ENCODE results near the gene DMD.

DMD gene

DNA sequence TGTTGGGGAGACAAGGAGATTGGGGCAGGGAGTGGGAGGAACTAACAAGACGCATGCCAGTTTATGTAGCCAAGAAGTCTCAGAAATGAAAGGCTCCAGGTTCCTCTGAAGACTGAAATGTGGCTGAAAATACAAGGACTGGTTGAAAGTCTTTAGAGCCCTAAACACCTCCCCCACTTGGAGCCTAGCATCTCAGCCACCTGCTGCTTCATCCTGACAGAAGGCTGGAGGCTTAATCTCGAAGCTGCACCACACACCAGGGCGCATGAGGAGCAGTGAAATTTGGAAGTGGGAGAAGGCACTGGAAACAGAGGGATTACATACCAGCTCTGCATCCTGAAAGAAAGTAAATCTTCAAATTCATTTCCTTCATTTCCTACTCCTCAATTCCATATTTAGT, 1978.8 kb downstream of the DMD start:
- WGBS (ENCODE audit: insufficient coverage) = 75% methylated on average over 3 of the region's 3 CpGs

DNA sequence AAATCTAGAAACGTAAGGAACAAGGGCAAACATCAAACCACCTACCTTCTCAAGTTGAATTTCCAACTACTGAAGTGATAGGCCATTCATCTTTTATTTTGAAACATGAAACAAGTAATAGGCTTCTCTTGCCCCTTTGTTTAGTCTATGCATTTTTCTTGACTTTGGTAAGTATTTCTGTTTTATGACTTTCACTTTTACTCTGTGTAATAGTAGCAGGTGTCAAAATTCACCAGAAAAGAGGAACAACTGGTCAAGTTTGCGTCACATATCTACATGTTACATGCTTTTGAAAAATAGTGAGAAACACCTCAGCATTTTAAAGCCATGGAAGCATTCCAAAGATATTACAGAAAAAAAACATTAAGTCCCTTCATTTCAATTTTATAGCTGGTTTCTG, 1982.4 kb downstream of the DMD start:
- H3K9me3 ChIP-seq (ENCODE audit: control extremely low read depth in 1 of 5, control insufficient read depth in 4 of 5, insufficient read depth in 2 of 5, low read depth in 1 of 5, low read length in 4 of 5) = no peaks in the 10 kb centered on the region
- H3K27me3 ChIP-seq (replicated peaks in 2 of 5; ENCODE audit: control insufficient read depth in 4 of 5, insufficient read depth in 5 of 5, low read length in 4 of 5) = no peaks in the 10 kb centered on the region
- peaks cover 0 to 7% (median 4%) of the 10 kb centered on the region in 4 experiments for H3K4me1 ChIP-seq (ENCODE audit: control extremely low read depth in 1 of 4, control insufficient read depth in 4 of 4, insufficient read depth in 4 of 4, low read length in 3 of 4)
- ChIA-PET POLR2A (no interaction called here), CTCF (interaction anchor here (0.8 to 1.6 kb wide), 2 partner anchors 15 to 17 kb away, joined by 3 to 5 read pairs; no protein-coding TSS in a partner anchor)
- peak overlapping the region in 2 of 7 experiments; percentile 13 to 55 for H3K4me3 ChIP-seq (ENCODE audit: control insufficient read depth in 1 of 7, extremely low read depth in 1 of 7, insufficient read depth in 4 of 7, low read depth in 2 of 7, low read length in 6 of 7)
- no peaks in the 10 kb centered on the region for H3K36me3 ChIP-seq (ENCODE audit: control insufficient read depth in 4 of 4, insufficient read depth in 4 of 4, low read length in 3 of 4)
- no CpG with 5 or more reads among the region's 2 CpGs for WGBS (ENCODE audit: insufficient coverage)
- H3K27ac ChIP-seq (ENCODE audit: insufficient read depth in 1 of 2, low read depth in 1 of 2, low read length in 2 of 2, poor library complexity in 1 of 2, severe bottlenecking in 2 of 2) = peak overlapping the region in 1 of 2 experiments; percentile 56
- DNase-seq = peak; percentile 69 to 86 (median 81)

More for the DNA sequence above, 1978.8 kb downstream of the DMD start:
- no peak for DNase-seq
- ChIA-PET POLR2A (no interaction called here), CTCF (interaction anchor here (1.4 kb wide), 1 partner anchor 195 kb away, joined by 3 read pairs; no protein-coding TSS in a partner anchor)
- Histone ChIP-seq H3K4me1 (ENCODE audit: control extremely low read depth in 1 of 4, control insufficient read depth in 4 of 4, insufficient read depth in 4 of 4, low read length in 3 of 4) (peaks cover 0 to 7% (median 4%) of the 10 kb centered on the region in 4 experiments), H3K4me3 (ENCODE audit: control insufficient read depth in 1 of 7, extremely low read depth in 1 of 7, insufficient read depth in 4 of 7, low read depth in 2 of 7, low read length in 6 of 7) (no peak overlapping the region), H3K27me3 (replicated peaks in 2 of 5; ENCODE audit: control insufficient read depth in 4 of 5, insufficient read depth in 5 of 5, low read length in 4 of 5) (no peaks in the 10 kb centered on the region), H3K36me3 (ENCODE audit: control insufficient read depth in 4 of 4, insufficient read depth in 4 of 4, low read length in 3 of 4) (no peaks in the 10 kb centered on the region), H3K27ac (ENCODE audit: insufficient read depth in 1 of 2, low read depth in 1 of 2, low read length in 2 of 2, poor library complexity in 1 of 2, severe bottlenecking in 2 of 2) (no peak overlapping the region), H3K9me3 (ENCODE audit: control extremely low read depth in 1 of 5, control insufficient read depth in 4 of 5, insufficient read depth in 2 of 5, low read depth in 1 of 5, low read length in 4 of 5) (no peaks in the 10 kb centered on the region)

DNA sequence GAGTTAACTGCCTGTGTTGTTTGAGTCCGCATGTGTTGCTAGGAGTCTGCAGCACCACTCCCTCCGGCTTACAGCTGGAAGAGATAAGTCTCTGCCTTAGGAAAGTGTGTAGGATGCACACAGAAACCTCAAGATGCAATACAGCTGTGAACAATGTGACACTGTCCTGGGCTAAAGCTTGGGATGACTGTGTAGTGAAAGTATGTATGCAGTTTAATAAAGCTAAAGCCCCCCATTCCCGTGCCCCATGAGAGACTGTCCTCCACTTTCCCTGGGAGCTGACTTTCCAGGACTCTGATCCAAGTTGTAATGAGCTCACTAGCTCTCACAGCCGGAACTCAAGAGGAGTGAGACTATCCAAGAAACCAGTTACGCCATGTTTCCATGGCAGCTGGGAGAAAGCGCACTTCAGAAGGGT, 1982.9 kb downstream of the DMD start:
- H3K27me3 ChIP-seq (replicated peaks in 2 of 5; ENCODE audit: control insufficient read depth in 4 of 5, insufficient read depth in 5 of 5, low read length in 4 of 5) = no peaks in the 10 kb centered on the region
- no peaks in the 10 kb centered on the region for H3K36me3 ChIP-seq (ENCODE audit: control insufficient read depth in 4 of 4, insufficient read depth in 4 of 4, low read length in 3 of 4)
- no peaks in the 10 kb centered on the region for H3K9me3 ChIP-seq (ENCODE audit: control extremely low read depth in 1 of 5, control insufficient read depth in 4 of 5, insufficient read depth in 2 of 5, low read depth in 1 of 5, low read length in 4 of 5)
- CTCF ChIA-PET = interaction anchor here (1.6 kb wide), 1 partner anchor 14 kb away, joined by 5 read pairs; no protein-coding TSS in a partner anchor
- H3K4me1 ChIP-seq (ENCODE audit: control extremely low read depth in 1 of 4, control insufficient read depth in 4 of 4, insufficient read depth in 4 of 4, low read length in 3 of 4) = peaks cover 0 to 7% (median 4%) of the 10 kb centered on the region in 4 experiments
- peak overlapping the region in 2 of 7 experiments; percentile 13 to 55 for H3K4me3 ChIP-seq (ENCODE audit: control insufficient read depth in 1 of 7, extremely low read depth in 1 of 7, insufficient read depth in 4 of 7, low read depth in 2 of 7, low read length in 6 of 7)
- POLR2A ChIA-PET = no interaction called here
- peak in 2 of 3 donors; percentile 21 to 31 for DNase-seq
- peak overlapping the region in 1 of 2 experiments; percentile 56 for H3K27ac ChIP-seq (ENCODE audit: insufficient read depth in 1 of 2, low read depth in 1 of 2, low read length in 2 of 2, poor library complexity in 1 of 2, severe bottlenecking in 2 of 2)
- 76% methylated on average over 4 of the region's 6 CpGs for WGBS (ENCODE audit: insufficient coverage)

DNA sequence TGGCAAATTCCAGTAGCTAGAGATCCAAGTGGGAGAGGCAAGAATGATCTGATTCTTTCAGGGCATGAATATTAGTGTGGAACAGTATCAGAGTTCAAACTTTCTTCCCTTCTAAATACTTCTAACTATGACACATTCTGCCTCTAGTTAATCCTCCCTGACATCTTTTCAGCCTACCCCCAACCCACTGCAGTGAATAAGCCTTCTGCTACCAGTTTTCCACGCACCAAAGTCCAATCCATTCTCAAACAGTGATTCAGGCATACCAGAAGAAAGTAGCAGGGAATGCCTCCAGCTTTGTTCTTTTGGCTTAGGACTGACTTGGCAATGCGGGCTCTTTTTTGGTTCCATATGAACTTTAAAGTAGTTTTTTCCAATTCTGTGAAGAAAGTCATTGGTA, 1984.1 kb downstream of the DMD start:
- POLR2A ChIA-PET = no interaction called here
- WGBS (ENCODE audit: insufficient coverage) = 38% methylated on average over 1 of the region's 2 CpGs
- DNase-seq = no peak
- H3K27me3 ChIP-seq (replicated peaks in 2 of 5; ENCODE audit: control insufficient read depth in 4 of 5, insufficient read depth in 5 of 5, low read length in 4 of 5) = no peaks in the 10 kb centered on the region
- CTCF ChIA-PET = no interaction called here
- no peaks in the 10 kb centered on the region for H3K36me3 ChIP-seq (ENCODE audit: control insufficient read depth in 4 of 4, insufficient read depth in 4 of 4, low read length in 3 of 4)
- no peak overlapping the region for H3K27ac ChIP-seq (ENCODE audit: insufficient read depth in 1 of 2, low read depth in 1 of 2, low read length in 2 of 2, poor library complexity in 1 of 2, severe bottlenecking in 2 of 2)
- H3K4me3 ChIP-seq (ENCODE audit: control insufficient read depth in 1 of 7, extremely low read depth in 1 of 7, insufficient read depth in 4 of 7, low read depth in 2 of 7, low read length in 6 of 7) = no peak overlapping the region
- no peaks in the 10 kb centered on the region for H3K9me3 ChIP-seq (ENCODE audit: control extremely low read depth in 1 of 5, control insufficient read depth in 4 of 5, insufficient read depth in 2 of 5, low read depth in 1 of 5, low read length in 4 of 5)
- H3K4me1 ChIP-seq (ENCODE audit: control extremely low read depth in 1 of 4, control insufficient read depth in 4 of 4, insufficient read depth in 4 of 4, low read length in 3 of 4) = peaks cover 0 to 7% (median 4%) of the 10 kb centered on the region in 4 experiments

DNA sequence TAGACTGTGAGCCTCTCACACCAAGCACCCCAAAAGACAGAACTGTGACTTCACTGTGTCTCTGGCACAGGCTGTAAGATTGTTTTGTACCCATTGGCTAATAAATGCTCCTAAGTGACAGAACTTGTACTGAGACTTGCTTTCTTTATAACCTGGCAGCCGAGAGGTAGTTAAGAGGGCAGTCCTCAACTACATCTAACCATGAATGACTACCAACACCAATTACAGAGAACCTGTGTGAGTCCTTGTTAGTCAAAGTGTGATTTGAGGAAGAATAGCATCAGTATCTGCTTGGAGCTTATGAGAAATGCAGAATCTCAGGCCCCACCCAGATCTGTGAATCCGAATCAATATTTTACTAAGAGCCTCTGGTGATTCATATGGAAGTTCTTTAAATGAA, 1985.5 kb downstream of the DMD start:
- Histone ChIP-seq H3K9me3 (ENCODE audit: control extremely low read depth in 1 of 5, control insufficient read depth in 4 of 5, insufficient read depth in 2 of 5, low read depth in 1 of 5, low read length in 4 of 5) (no peaks in the 10 kb centered on the region), H3K27ac (ENCODE audit: insufficient read depth in 1 of 2, low read depth in 1 of 2, low read length in 2 of 2, poor library complexity in 1 of 2, severe bottlenecking in 2 of 2) (no peak overlapping the region), H3K36me3 (ENCODE audit: control insufficient read depth in 4 of 4, insufficient read depth in 4 of 4, low read length in 3 of 4) (no peaks in the 10 kb centered on the region), H3K27me3 (replicated peaks in 2 of 5; ENCODE audit: control insufficient read depth in 4 of 5, insufficient read depth in 5 of 5, low read length in 4 of 5) (no peaks in the 10 kb centered on the region), H3K4me3 (ENCODE audit: control insufficient read depth in 1 of 7, extremely low read depth in 1 of 7, insufficient read depth in 4 of 7, low read depth in 2 of 7, low read length in 6 of 7) (no peak overlapping the region), H3K4me1 (ENCODE audit: control extremely low read depth in 1 of 4, control insufficient read depth in 4 of 4, insufficient read depth in 4 of 4, low read length in 3 of 4) (peaks cover 0 to 7% (median 4%) of the 10 kb centered on the region in 4 experiments)
- ChIA-PET POLR2A (no interaction called here), CTCF (no interaction called here)
- no peak for DNase-seq
- no CpG with 5 or more reads among the region's 2 CpGs for WGBS (ENCODE audit: insufficient coverage)

DNA sequence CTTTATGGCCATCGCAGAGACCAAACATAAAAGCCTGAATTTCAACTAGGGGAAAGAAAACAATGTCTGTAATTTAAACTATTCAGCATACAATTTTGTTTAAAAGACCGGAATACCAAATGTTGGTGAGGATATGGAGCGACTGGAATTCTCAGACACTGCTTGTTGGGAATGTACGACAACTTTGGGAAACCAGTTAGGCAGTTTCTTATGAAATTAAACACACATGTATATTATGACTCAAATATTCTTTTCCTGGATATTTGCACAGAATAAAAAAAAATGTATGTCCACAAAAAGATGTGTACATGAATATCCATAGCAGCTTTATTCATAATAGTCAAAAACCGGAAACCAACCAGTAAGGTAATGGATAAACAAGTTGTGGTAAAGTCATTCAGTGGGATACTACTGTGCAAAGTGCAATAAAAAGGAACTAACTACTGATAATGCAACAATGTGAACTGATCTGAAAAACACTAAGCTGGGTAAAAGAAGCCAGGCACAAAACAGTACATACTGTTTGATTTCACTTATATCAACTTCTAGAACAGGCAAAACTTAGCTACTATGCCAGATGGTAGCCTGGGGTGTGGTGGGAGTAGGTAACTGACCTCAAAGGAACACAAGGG, 1986.9 kb downstream of the DMD start:
- POLR2A ChIA-PET = interaction anchor here (0.9 kb wide), 1 partner anchor 10 kb away, joined by 3 read pairs; no protein-coding TSS in a partner anchor
- no peak for DNase-seq
- Histone ChIP-seq H3K4me1 (ENCODE audit: control extremely low read depth in 1 of 4, control insufficient read depth in 4 of 4, insufficient read depth in 4 of 4, low read length in 3 of 4) (peaks cover 0 to 7% (median 4%) of the 10 kb centered on the region in 4 experiments), H3K27ac (ENCODE audit: insufficient read depth in 1 of 2, low read depth in 1 of 2, low read length in 2 of 2, poor library complexity in 1 of 2, severe bottlenecking in 2 of 2) (no peak overlapping the region), H3K4me3 (ENCODE audit: control insufficient read depth in 1 of 7, extremely low read depth in 1 of 7, insufficient read depth in 4 of 7, low read depth in 2 of 7, low read length in 6 of 7) (no peak overlapping the region), H3K27me3 (replicated peaks in 2 of 5; ENCODE audit: control insufficient read depth in 4 of 5, insufficient read depth in 5 of 5, low read length in 4 of 5) (no peaks in the 10 kb centered on the region), H3K9me3 (ENCODE audit: control extremely low read depth in 1 of 5, control insufficient read depth in 4 of 5, insufficient read depth in 2 of 5, low read depth in 1 of 5, low read length in 4 of 5) (no peaks in the 10 kb centered on the region), H3K36me3 (ENCODE audit: control insufficient read depth in 4 of 4, insufficient read depth in 4 of 4, low read length in 3 of 4) (no peaks in the 10 kb centered on the region)
- WGBS (ENCODE audit: insufficient coverage) = no CpG with 5 or more reads among the region's 5 CpGs
- CTCF ChIA-PET = interaction anchor here (0.8 kb wide), 1 partner anchor 11 kb away, joined by 4 read pairs; no protein-coding TSS in a partner anchor

DNA sequence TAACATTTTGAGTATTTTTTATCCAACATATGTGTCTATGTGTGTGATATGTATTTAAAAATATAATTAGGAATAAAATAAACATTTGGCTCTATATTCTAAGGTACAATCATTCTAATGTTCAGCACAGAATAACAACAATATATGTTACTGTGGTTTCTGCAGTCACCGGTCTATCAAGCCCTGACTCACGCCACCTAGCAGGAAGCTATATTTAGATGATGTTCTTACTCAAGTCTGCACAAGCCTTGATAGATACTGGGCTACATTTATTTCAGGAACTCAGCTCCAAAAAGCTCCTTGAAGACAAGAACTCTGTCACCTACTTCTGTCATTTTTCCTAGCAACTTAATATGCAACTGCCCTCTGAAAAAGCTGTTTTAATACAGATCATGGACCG, 1987.5 kb downstream of the DMD start:
- POLR2A ChIA-PET = interaction anchor here (0.9 kb wide), 1 partner anchor 9 kb away, joined by 3 read pairs; no protein-coding TSS in a partner anchor
- H3K4me3 ChIP-seq (ENCODE audit: control insufficient read depth in 1 of 7, extremely low read depth in 1 of 7, insufficient read depth in 4 of 7, low read depth in 2 of 7, low read length in 6 of 7) = no peak overlapping the region
- 100% methylated on average over 2 of the region's 3 CpGs for WGBS (ENCODE audit: insufficient coverage)
- CTCF ChIA-PET = interaction anchor here (2.0 kb wide), 1 partner anchor 10 kb away, joined by 8 read pairs; no protein-coding TSS in a partner anchor
- H3K4me1 ChIP-seq (ENCODE audit: control extremely low read depth in 1 of 4, control insufficient read depth in 4 of 4, insufficient read depth in 4 of 4, low read length in 3 of 4) = peaks cover 0 to 5% (median 2%) of the 10 kb centered on the region in 4 experiments
- H3K9me3 ChIP-seq (ENCODE audit: control extremely low read depth in 1 of 5, control insufficient read depth in 4 of 5, insufficient read depth in 2 of 5, low read depth in 1 of 5, low read length in 4 of 5) = no peaks in the 10 kb centered on the region
- no peaks in the 10 kb centered on the region for H3K36me3 ChIP-seq (ENCODE audit: control insufficient read depth in 4 of 4, insufficient read depth in 4 of 4, low read length in 3 of 4)
- peak in 2 of 3 donors; percentile 49 to 59 for DNase-seq
- peaks cover 0 to 3% (median 0%) of the 10 kb centered on the region in 5 experiments for H3K27me3 ChIP-seq (replicated peaks in 2 of 5; ENCODE audit: control insufficient read depth in 4 of 5, insufficient read depth in 5 of 5, low read length in 4 of 5)
- H3K27ac ChIP-seq (ENCODE audit: insufficient read depth in 1 of 2, low read depth in 1 of 2, low read length in 2 of 2, poor library complexity in 1 of 2, severe bottlenecking in 2 of 2) = no peak overlapping the region
